Amygdala (tissue), 56 donors: ENCODE measurements around the gene LIN54.
"Not testable (repeated sequence)": the region's sequence is repeated elsewhere in the genome, so short reads cannot be mapped to it uniquely, and the experiment has no call there.

Experiments
- DNase-seq, 56 donors: peaks; one replicate each; lab custom pipeline; 2025; lab: John Stamatoyannopoulos, UW

The LIN54 gene

DNA sequence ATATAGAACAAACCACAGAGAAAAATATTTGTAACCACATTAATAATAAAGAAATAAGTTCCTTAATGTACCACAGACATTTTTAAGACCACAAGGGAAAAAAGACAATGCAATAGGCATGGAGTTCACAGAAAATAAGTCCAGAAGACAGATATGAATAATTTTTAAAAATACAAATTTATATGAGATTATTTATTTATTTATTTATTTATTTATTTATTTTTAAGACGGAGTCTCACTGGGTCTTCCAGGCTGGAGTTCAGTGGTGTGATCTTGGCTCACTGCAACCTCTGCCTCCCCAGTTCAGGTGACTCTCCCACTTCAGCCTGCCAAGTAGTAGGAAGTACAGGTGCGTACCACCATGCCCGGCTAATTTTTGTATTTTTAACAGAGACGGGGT is 56.4 kb downstream of the LIN54 start:
- no peak for DNase-seq

- no peak for DNase-seq
These were observed 59.4 kb downstream of the LIN54 start for GRCh38 chr4:82951196-82951595.

- DNase-seq: no peak
These were observed 61.9 kb downstream of the LIN54 start for GRCh38 chr4:82948647-82949204.

- DNase-seq: no peak
These were observed 63.1 kb downstream of the LIN54 start for GRCh38 chr4:82947498-82947897.

GRCh38 chr4:82939414-82939813 is 71.2 kb downstream of the LIN54 start:
- DNase-seq: no peak

DNA sequence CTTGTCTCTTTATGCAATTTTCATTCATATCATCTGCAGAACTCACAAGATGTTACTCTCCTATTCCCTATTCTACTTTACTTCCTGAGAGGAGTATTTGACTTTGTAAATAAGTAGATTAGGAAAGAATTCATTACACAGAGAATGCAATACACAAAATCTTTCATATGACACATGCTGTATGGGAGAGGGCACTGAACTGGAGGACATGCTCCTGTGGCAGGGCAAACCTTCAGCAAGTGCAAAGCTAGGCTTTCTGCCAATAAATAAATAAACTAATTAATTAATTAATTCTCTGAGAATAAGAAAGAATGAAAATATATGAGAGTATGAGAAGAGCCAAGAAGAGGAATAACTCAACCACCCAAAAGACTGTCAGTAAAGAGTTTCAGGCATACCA is 76.2 kb downstream of the LIN54 start:
- DNase-seq: no peak

GRCh38 chr4:82930848-82931755 is 79.5 kb downstream of the LIN54 start:
- no peak for DNase-seq

DNA sequence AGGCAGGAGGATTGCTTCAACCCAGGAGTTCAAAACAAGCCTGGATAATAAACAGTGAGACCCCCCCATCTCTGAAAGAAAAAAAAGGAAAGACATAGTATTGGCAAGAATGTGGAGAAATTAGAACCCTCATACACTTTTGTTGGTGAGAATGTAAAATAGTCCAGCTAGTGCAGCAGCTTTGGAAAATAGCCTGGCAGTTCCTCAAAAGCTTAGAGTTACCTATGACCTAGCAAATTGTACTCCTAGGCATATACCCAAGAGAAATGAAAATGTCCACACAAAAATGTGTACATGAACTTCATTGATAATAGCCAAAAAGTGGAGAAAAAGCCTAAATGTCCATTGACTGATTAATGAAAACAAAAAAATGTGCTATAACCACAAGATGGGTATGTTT is 88.8 kb downstream of the LIN54 start:
- DNase-seq: no peak

DNA sequence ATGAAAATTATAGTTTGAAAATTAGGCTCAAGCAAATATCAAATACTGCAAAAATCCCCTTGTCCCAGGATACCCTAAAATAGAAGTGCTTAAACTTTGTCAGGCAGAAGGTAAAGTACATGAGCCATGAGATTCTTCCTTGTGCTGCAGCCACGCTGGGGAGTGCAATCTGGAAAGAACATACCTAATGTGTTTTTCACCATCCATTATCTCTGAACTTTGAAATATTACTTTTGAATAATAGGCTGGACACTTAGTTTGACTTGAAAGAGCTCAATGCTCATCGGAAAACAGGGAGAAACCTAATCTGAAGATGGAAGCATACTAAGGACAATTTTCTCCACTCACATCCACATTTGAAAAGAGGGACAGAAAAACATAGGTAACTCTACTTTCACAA is 91.2 kb downstream of the LIN54 start:
- DNase-seq: no peak

DNA sequence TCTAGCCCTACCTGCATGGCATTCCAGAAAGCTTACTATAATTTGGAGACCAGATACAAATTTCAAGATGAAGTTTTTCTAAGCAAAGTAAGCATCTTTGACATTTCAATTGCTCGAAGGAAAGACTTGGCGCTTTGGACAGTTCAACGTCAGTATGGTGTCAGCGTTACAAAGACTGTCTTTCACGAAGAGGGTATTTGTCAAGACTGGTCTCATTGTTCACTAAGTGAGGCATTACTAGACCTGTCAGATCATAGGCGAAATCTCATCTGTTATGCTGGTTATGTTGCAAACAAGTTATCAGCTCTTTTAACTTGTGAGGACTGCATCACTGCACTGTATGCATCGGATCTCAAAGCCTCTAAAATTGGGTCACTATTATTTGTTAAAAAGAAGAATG is 92.5 kb downstream of the LIN54 start:
- peak in 14 of 56 donors; percentile 1 to 39 (median 6) for DNase-seq

DNA sequence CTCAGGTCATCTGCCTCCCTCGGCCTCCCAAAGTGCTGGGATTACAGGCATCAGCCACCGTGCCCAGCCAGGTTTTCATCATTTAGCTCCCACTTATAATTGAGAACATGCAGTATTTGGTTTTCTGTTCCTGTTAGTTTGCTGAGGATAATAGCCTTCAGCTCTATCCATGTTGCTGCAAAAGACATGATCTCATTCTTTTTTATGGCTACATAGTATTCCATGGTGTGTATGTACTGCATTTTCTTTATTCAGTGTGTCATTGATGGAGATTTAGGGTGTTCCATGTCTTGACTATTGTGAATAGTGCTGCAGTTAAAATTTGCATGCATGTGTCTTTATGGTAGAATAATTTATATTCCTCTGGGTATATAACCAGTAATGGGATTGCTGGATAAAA is 96.7 kb downstream of the LIN54 start:
- not testable (repeated sequence) for DNase-seq

DNA sequence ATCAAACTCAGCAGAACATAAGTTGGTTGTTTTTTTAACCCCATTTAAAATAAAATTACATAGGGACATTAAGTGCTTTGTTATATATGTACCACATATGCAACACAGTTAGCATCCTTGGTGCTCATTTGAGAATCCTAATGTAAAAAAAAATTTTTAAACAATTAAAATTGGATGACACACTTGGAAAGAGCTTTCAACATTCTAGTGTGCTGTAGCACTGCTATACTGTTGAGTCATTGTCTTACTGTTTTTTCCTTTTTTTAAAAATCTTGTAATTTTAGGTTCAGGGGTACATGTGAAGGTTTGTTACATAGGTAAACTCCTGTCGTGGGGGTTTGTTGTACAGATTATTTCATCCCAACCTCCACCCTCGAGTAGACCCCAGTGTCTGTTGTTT is 97.3 kb downstream of the LIN54 start:
- DNase-seq: no peak

- DNase-seq: no peak
These were observed 101.3 kb downstream of the LIN54 start for GRCh38 chr4:82909326-82909725.

DNA sequence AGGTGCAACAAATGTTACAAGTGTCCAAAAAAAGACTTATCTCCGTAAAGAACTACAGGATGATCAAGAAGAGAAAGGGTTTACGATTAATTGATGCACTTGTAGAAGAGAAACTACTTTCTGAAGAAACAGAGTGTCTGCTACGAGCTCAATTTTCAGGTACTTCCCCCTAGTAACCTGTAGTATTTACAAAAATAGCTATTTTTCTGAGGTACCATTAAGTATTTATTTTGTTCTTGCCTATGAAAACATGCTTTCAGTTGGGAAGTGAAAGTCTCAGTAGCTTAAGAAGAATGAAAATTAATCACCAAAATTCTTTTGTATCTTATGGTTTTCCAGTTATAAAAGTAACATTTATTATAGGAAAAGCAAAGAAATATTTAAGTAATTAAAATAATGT is 104.2 kb downstream of the LIN54 start:
- DNase-seq: no peak

DNA sequence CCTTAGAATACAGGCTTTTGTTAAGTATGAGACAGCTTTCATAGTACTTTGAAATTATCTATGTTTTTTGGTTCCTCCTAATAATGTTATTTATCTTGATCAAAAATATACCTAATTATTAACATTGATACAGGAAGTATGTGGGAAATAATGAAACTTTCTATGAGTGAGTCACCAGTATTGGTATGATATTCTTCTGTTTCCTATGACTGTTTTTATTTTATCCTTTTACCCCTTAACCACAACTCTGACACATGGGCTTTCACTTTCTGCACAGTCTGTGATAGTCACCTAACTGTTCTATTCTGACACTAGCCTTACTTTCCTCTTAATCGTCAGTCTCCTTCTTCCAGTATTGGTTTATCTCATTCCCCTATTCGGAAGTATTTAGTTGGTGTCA is 105.4 kb downstream of the LIN54 start:
- no peak for DNase-seq

GRCh38 chr4:82903737-82904136 is 106.9 kb downstream of the LIN54 start:
- DNase-seq: no peak

GRCh38 chr4:82901183-82901718 is 109.4 kb downstream of the LIN54 start:
- peak in 2 of 56 donors; percentile 60 to 71 for DNase-seq

- peak; percentile 77 to 99 (median 98) for DNase-seq
These were observed 110.0 kb downstream of the LIN54 start, which contains the start of gene THAP9 for GRCh38 chr4:82900411-82901182. Gene THAP9 (plus strand): TSS chr4:82900735. CDS start chr4:82900803, 68 bp downstream.

DNA sequence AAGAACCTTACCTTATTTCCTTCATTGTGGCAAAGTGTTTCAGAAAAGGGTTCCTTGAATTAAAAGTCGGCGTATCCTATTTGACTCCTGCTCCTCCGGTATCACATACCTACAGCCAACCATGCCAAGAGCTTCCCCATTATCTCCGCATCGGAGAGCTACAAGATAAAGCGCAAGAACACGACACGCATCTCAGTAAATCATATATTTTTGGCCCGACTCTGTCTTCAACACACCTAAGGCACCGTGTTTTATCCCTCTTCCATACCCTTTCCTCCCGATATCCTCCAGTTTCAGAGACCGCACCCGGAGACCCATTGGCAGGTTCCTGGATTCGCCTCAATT is 110.6 kb downstream of the LIN54 start:
- DNase-seq: peak in 1 of 56 donors; percentile 40

- no peak for DNase-seq
These were observed 111.1 kb downstream of the LIN54 start for GRCh38 chr4:82899374-82900065.
